Kidney (tissue), 14 donors: ENCODE measurements around the gene DHRS3. TPM values are rescaled to one million over a fixed set of nuclear protein-coding genes. Genes with fewer than 3 reads are reported as not detected.

Source experiments
- DNase-seq, 5 donors: peaks; one replicate each; pipeline ENCODE4 v3.0.0-alpha.2; 2013 to 2020
- FAIRE-seq: peaks from 2 replicates; lab custom pipeline; 2012; peaks lifted over from hg19 to GRCh38; lab: Jason Lieb, UNC
- H3K27ac ChIP-seq, 2 donors: one replicate each; pipeline ENCODE4 v1.7.0; 2013; ENCODE audit warnings: low read depth in 2 of 2, low read length in 2 of 2, inconsistent platforms in 1 of 2
- H3K27me3 ChIP-seq: one replicate; pipeline ENCODE4 v1.7.1; 2013; ENCODE audit warnings: low read length, inconsistent platforms; ENCODE audit not compliant: control insufficient read depth, insufficient read depth
- H3K36me3 ChIP-seq, 3 donors: one replicate each; pipeline versions ENCODE4 v1.7.0 to v1.7.1; 2013; ENCODE audit warnings: low read length in 3 of 3, control low read depth in 1 of 3, inconsistent platforms in 1 of 3; ENCODE audit not compliant: insufficient read depth in 3 of 3, control insufficient read depth in 2 of 3
- H3K4me1 ChIP-seq, 3 donors: one replicate each; pipeline versions ENCODE4 v1.7.0 to v1.7.1; 2013; ENCODE audit warnings: low read length in 3 of 3, inconsistent platforms in 1 of 3, low read depth in 1 of 3; ENCODE audit not compliant: control insufficient read depth in 2 of 3, insufficient read depth in 2 of 3
- H3K4me3 ChIP-seq, 3 donors: one replicate each; pipeline versions ENCODE4 v1.7.0 to v1.8.1; 2013; ENCODE audit warnings: low read length in 3 of 3, control low read depth in 1 of 3, inconsistent platforms in 1 of 3
- H3K9ac ChIP-seq, 3 donors: one replicate each; pipeline versions ENCODE4 v1.7.0 to v1.7.1; 2013; ENCODE audit warnings: low read length in 3 of 3, control low read depth in 1 of 3, inconsistent platforms in 1 of 3
- H3K9me3 ChIP-seq, 3 donors: one replicate each; pipeline versions ENCODE4 v1.7.0 to v1.7.1; 2013; ENCODE audit warnings: low read length in 3 of 3, control low read depth in 1 of 3, inconsistent platforms in 1 of 3; ENCODE audit not compliant: control insufficient read depth in 2 of 3, insufficient read depth in 1 of 3
- intact Hi-C: fragments of 100-400 bp; cut with DNase I; formaldehyde crosslinking; loops from one replicate; pipeline ENCODE4 v1.11.1; 2022
- polyA plus RNA-seq: library from polyadenylated mRNA; stranded (reverse); fragments of 350-450 nt; fragmentation: Illumina TruSeq; extraction: RNeasy Lipid Tissue Mini Kit (QIAGEN cat#74804); gene quantifications from one replicate; pipeline ENCODE4 v1.2.3, GENCODE V29; 2014; ENCODE audit warnings: low read depth, low replicate concordance; ENCODE audit not compliant: insufficient read depth
- total RNA-seq: library from RNA; stranded (reverse); fragmentation: NEBNext Ultra II Directional; extraction: Animal tissue kit (Norgen Biotek cat#: 25700); gene quantifications from one replicate; pipeline ENCODE4 v1.2.1, GENCODE V29; 2021
- TF ChIP-seq, protein P1 (sequence below): IDR thresholded peaks from 3 replicates; pipeline ENCODE4 v1.5.1; 2012; ENCODE audit warnings: mild to moderate bottlenecking, moderate library complexity, borderline replicate concordance; ENCODE audit not compliant: insufficient read depth; ENCODE audit errors: extremely low read depth
- donor health status: control.
- donor health status: control.
- donor health status: control.
- donor health status: control.
- donor health status: control.
- donor health status: DM: yes; HTN: yes; CAD: no.
- donor health status: Normal renal cell carcinoma (clear cell type).

DHRS3 gene
- total and polyA plus RNA-seq, 2 donors from 2014 or later: 44.8 to 97.1 TPM

DNA sequence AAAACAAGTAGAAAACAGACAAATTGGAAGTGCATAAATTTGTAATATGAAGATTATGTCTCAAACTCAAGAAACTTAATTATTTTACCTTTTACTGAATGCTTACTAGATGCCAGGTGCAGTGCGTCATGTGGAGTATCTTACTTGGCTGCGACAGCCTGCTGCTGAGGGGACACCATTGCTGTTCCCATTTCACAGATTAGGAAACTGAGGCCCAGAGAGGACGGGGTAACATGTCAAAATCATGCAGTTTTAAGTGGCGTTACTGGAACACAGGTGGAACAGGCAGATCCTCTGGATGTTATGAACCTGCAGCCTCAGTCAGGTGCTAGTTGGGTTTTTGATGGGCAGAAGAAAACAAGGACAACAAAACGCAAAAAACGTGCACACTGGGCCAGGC lies 7.3 kb upstream of the DHRS3 start:
- Histone ChIP-seq H3K36me3 (no peaks in the 10 kb centered on the region), H3K27ac (no peak overlapping the region), H3K9me3 (no peaks in the 10 kb centered on the region), H3K4me3 (no peak overlapping the region), H3K27me3 (no peaks in the 10 kb centered on the region), H3K9ac (no peak overlapping the region), H3K4me1 (peaks cover 4 to 19% (median 16%) of the 10 kb centered on the region in 3 donors)
- TF ChIP-seq, protein P1, sequence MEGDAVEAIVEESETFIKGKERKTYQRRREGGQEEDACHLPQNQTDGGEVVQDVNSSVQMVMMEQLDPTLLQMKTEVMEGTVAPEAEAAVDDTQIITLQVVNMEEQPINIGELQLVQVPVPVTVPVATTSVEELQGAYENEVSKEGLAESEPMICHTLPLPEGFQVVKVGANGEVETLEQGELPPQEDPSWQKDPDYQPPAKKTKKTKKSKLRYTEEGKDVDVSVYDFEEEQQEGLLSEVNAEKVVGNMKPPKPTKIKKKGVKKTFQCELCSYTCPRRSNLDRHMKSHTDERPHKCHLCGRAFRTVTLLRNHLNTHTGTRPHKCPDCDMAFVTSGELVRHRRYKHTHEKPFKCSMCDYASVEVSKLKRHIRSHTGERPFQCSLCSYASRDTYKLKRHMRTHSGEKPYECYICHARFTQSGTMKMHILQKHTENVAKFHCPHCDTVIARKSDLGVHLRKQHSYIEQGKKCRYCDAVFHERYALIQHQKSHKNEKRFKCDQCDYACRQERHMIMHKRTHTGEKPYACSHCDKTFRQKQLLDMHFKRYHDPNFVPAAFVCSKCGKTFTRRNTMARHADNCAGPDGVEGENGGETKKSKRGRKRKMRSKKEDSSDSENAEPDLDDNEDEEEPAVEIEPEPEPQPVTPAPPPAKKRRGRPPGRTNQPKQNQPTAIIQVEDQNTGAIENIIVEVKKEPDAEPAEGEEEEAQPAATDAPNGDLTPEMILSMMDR: no peak
- intact Hi-C loops: no loop called here
- FAIRE-seq (no peak), DNase-seq (no peak)

- Histone ChIP-seq H3K4me3 (peak overlapping the region in 1 of 3 donors; percentile 12), H3K36me3 (no peaks in the 10 kb centered on the region), H3K9ac (no peak overlapping the region), H3K9me3 (no peaks in the 10 kb centered on the region), H3K27me3 (no peaks in the 10 kb centered on the region), H3K4me1 (peaks cover 4 to 34% (median 19%) of the 10 kb centered on the region in 3 donors), H3K27ac (peak overlapping the region; percentile 51 to 66)
- TF ChIP-seq, protein P1: no peak
- DNase-seq (no peak), FAIRE-seq (no peak)
- intact Hi-C loops: no loop called here
Measured at GRCh38 chr1:12622506-12622905, 4.5 kb upstream of the DHRS3 start.

GRCh38 chr1:12621346-12622335 lies 3.6 kb upstream of the DHRS3 start:
- H3K27me3 ChIP-seq: no peaks in the 10 kb centered on the region
- intact Hi-C loops: no loop called here
- peak in 2 of 5 donors; percentile 57 to 83 for DNase-seq

More at GRCh38 chr1:12621346-12622335, 3.6 kb upstream of the DHRS3 start:
- H3K4me1 ChIP-seq: peaks cover 4 to 34% (median 19%) of the 10 kb centered on the region in 3 donors
- H3K36me3 ChIP-seq: no peaks in the 10 kb centered on the region
- TF ChIP-seq, protein P1: no peak
- no peaks in the 10 kb centered on the region for H3K9me3 ChIP-seq
- no peak overlapping the region for H3K4me3 ChIP-seq
- FAIRE-seq: no peak
- peak overlapping the region; percentile 51 to 66 for H3K27ac ChIP-seq
- no peak overlapping the region for H3K9ac ChIP-seq
